HL-60 (cell line): ENCODE data around the gene TPST1.
"Not testable (repeated sequence)": the region's sequence is repeated elsewhere in the genome, so short reads cannot be mapped to it uniquely, and the experiment has no call there.

ENCODE experiments used
- DNase-seq, 2 experiments: peaks; one replicate each; pipeline ENCODE4 v3.0.0-alpha.2; 2010 to 2020; ENCODE audit warnings: low read depth in 1 of 2, low spot score in 1 of 2
- H3K27ac ChIP-seq: fragments of 250-450 bp; sonication (Bioruptor Pico); replicated peaks from 2 replicates; pipeline ENCODE4 v1.5.1; 2020; ENCODE audit warnings: mild to moderate bottlenecking, moderate library complexity
- H3K27me3 ChIP-seq: fragments of 250-450 bp; sonication (Bioruptor Pico); 2 replicates; pipeline ENCODE4 v1.5.1; 2021; ENCODE audit warnings: mild to moderate bottlenecking, moderate library complexity; ENCODE audit not compliant: insufficient read depth, poor library complexity, severe bottlenecking
- H3K4me3 ChIP-seq: replicated peaks from 2 replicates; pipeline ENCODE4 v1.5.1; 2011; ENCODE audit warnings: mild to moderate bottlenecking, control low read depth, low read length; ENCODE audit not compliant: insufficient read depth
- GABPA ChIP-seq: IDR thresholded peaks from 2 replicates; pipeline ENCODE4 v1.6.1; 2012; ENCODE audit warnings: low read depth
- POLR2AphosphoS5 ChIP-seq: IDR thresholded peaks from 2 replicates; pipeline ENCODE4 v1.6.1; 2012; ENCODE audit warnings: low read depth
- REST ChIP-seq: IDR thresholded peaks from 2 replicates; pipeline ENCODE4 v1.6.1; 2012; ENCODE audit warnings: low read depth; ENCODE audit not compliant: insufficient replicate concordance
- SPI1 ChIP-seq: IDR thresholded peaks from 2 replicates; pipeline ENCODE4 v1.6.1; 2012; ENCODE audit warnings: low read depth, mild to moderate bottlenecking, borderline replicate concordance
- TF ChIP-seq, protein P1 (sequence below): IDR thresholded peaks from one replicate; pipeline ENCODE4 v1.5.1; 2011; ENCODE audit warnings: low read length, control low read depth, inconsistent platforms; ENCODE audit not compliant: insufficient read depth

The TPST1 gene

DNA sequence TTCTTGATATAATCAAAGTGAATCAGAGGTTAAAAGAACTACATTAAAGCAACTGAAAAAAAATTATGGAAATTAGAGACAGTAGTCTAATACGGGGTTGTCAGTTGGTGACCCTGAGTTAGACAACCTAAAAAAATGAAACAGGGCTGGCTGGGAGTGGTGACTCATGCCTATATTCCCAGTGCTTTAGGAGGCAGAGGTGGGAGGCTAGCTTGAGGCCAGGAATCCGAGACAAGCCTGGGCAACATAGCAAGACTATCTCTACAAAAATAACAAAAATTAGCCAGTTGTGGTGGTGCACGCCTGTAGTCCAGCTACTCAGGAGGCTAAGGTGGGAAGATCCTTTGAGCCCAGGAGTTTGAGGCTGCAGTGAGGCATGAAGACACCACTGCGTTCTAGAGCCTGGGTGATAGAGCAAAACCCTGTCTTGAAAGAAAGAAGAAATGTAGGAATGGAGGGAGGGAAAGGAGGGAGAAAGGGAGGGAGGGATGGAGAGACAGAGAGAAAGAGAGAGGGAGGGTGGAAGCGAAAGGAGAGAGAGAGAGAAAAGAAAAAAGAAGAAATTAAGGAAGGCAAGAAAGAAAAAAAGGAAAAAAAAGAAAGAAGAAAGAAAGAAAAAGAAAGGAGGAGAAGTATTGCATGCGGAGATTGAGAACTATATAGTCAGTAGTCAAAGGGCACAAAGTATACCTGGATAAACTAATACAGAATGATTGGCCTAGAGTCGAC lies 166.1 kb downstream of the TPST1 start:
- TF ChIP-seq POLR2AphosphoS5 (no peak), SPI1 (no peak), REST (no peak), GABPA (no peak)
- TF ChIP-seq, protein P1, sequence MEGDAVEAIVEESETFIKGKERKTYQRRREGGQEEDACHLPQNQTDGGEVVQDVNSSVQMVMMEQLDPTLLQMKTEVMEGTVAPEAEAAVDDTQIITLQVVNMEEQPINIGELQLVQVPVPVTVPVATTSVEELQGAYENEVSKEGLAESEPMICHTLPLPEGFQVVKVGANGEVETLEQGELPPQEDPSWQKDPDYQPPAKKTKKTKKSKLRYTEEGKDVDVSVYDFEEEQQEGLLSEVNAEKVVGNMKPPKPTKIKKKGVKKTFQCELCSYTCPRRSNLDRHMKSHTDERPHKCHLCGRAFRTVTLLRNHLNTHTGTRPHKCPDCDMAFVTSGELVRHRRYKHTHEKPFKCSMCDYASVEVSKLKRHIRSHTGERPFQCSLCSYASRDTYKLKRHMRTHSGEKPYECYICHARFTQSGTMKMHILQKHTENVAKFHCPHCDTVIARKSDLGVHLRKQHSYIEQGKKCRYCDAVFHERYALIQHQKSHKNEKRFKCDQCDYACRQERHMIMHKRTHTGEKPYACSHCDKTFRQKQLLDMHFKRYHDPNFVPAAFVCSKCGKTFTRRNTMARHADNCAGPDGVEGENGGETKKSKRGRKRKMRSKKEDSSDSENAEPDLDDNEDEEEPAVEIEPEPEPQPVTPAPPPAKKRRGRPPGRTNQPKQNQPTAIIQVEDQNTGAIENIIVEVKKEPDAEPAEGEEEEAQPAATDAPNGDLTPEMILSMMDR = no peak
- no peak for DNase-seq
- Histone ChIP-seq H3K4me3 (no peak overlapping the region), H3K27ac (no peak overlapping the region), H3K27me3 (no peaks in the 10 kb centered on the region)

- DNase-seq = peak in 1 of 2 experiments; percentile 17
- H3K27me3 ChIP-seq, H3K27ac ChIP-seq, H3K4me3 ChIP-seq: not testable (repeated sequence)
These were observed 169.2 kb downstream of the TPST1 start for GRCh38 chr7:66374141-66374840.

DNA sequence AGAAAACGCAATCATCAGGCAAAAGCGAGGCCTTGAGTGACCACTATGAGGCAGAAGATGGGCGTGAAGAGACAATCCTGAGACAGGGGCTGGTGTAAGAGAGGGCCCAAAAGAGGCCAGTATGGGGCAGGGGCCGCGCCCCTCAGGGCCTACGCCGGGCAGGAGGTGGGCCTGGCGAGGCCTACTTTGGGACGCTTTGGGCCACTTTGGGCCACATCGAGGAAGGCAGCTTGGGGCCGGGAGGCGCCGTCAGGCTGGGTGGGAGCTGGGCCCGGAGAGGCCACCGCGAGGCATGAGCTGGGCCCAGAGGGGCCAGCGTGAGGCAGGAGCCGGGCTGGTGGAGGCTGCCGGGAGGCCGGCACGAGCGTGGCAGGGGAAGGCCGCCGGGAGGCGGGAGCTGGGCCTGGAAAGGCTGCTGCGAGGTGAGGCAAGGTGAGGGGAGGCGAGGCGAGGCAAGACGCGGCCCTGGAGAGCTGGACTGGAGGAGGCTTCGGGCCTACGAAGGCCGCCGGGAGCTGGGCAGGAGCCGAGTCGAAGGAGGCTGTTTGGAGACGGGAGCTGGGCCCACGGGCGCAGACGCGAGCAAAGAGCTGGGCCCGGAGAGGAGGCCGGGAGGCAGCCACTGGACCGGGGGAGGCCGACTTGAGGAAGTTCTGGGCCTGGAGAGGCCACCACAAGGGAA lies 171.3 kb downstream of the TPST1 start:
- Histone ChIP-seq H3K27me3 (no peaks in the 10 kb centered on the region), H3K4me3 (no peak overlapping the region), H3K27ac (no peak overlapping the region)
- TF ChIP-seq SPI1 = no peak
- no peak for DNase-seq

DNA sequence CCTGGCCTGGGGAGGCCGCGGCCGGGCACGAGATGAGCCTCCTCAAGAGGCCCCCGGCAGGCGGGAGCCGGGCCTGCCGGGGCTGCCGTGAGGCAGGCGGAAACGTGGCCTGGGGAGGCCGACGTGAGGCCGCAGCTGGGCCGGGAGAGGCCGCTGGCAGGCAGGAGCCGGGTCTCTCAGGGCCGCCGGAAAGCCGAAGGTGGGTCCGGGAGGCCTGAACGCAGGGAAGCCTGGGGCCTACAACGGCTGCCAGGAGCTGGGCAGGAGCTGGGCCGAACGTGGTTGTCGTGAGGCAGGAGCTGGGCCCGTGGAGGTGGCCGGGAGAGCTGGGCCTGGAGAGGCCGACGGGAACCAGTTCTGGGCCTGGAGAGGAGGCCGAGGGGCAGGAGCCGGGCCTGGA lies 171.9 kb downstream of the TPST1 start:
- Histone ChIP-seq H3K27ac (no peak overlapping the region), H3K4me3 (no peak overlapping the region), H3K27me3 (no peaks in the 10 kb centered on the region)
- TF ChIP-seq, protein P1 = no peak
- TF ChIP-seq SPI1 (no peak), POLR2AphosphoS5 (no peak), REST (no peak), GABPA (no peak)
- no peak for DNase-seq
